Activated CD8-positive, alpha-beta T cell treated with anti-CD3 and anti-CD28 coated beads for 36 hours (primary cell): ENCODE measurements around the gene CACNA2D3. TPM values are rescaled to one million over a fixed set of nuclear protein-coding genes. Genes with fewer than 3 reads are reported as not detected.

Experiments used
- ATAC-seq: fragments of 200-7000 bp; cut with Tn5 transposase; one replicate; pipeline ENCODE4 v1.10.0; 2021; ENCODE audit warnings: mild to moderate bottlenecking, moderate library complexity
- CTCF ChIA-PET: fragments of 350-600 bp; sonication (Branson Sonifier 250); formaldehyde crosslinking; loops from one replicate; lab custom pipeline; 2021; ENCODE audit warnings: antibody characterized with exemption; lab: Charles Lee
- POLR2A ChIA-PET: fragments of 350-600 bp; sonication (Branson Sonifier 250); formaldehyde crosslinking; loops from one replicate; lab custom pipeline; 2021; ENCODE audit warnings: antibody characterized with exemption; lab: Charles Lee
- DNase-seq: peaks from one replicate; pipeline ENCODE4 v3.0.0-alpha.2; 2020
- H3K27ac Mint-ChIP-seq: one replicate; pipeline ENCODE4 v1.8.0; 2021; ENCODE audit warnings: mild to moderate bottlenecking, mixed read lengths
- H3K27me3 Mint-ChIP-seq: one replicate; pipeline ENCODE4 v1.8.0; 2021; ENCODE audit warnings: mixed read lengths
- H3K36me3 Mint-ChIP-seq: one replicate; pipeline ENCODE4 v1.8.0; 2021; ENCODE audit warnings: low read depth, mixed read lengths
- H3K4me1 Mint-ChIP-seq: one replicate; pipeline ENCODE4 v1.8.0; 2021; ENCODE audit warnings: low read depth, mixed read lengths
- H3K4me3 Mint-ChIP-seq: one replicate; pipeline ENCODE4 v1.8.0; 2021; ENCODE audit warnings: mild to moderate bottlenecking, moderate library complexity, mixed read lengths
- H3K9me3 Mint-ChIP-seq: one replicate; pipeline ENCODE4 v1.8.0; 2021; ENCODE audit warnings: mixed read lengths
- CTCF ChIP-seq: fragments of 200-600 bp; IDR thresholded peaks from one replicate; pipeline ENCODE4 v1.8.0; 2022; ENCODE audit warnings: antibody characterized with exemption, mild to moderate bottlenecking
- intact Hi-C: fragments of 100-400 bp; cut with micrococcal nuclease; formaldehyde crosslinking; loops from one replicate; pipeline ENCODE4 v1.10.0; 2022
- total RNA-seq, 2 experiments: library from RNA; stranded (reverse); gene quantifications; one replicate each; pipeline ENCODE4 v1.2.3, GENCODE V29; 2021

Gene CACNA2D3
- total RNA-seq, 2 experiments from 2014 or later, result not detected

- Mint-ChIP-seq H3K4me3 (no peak overlapping the region), H3K27me3 (no peaks in the 10 kb centered on the region), H3K36me3 (no peaks in the 10 kb centered on the region), H3K4me1 (no peaks in the 10 kb centered on the region), H3K9me3 (no peaks in the 10 kb centered on the region), H3K27ac (no peak overlapping the region)
- intact Hi-C loops, result no loop called here
- CTCF ChIA-PET, result no interaction called here
- DNase-seq (no peak), ATAC-seq (no peak)
- POLR2A ChIA-PET, result no interaction called here
- no peak for TF ChIP-seq CTCF
Measured at GRCh38 chr3:54547051-54547450, 424.7 kb downstream of the CACNA2D3 start.

- Mint-ChIP-seq H3K36me3 (no peaks in the 10 kb centered on the region), H3K27ac (no peak overlapping the region), H3K9me3 (no peaks in the 10 kb centered on the region), H3K4me3 (no peak overlapping the region), H3K27me3 (no peaks in the 10 kb centered on the region), H3K4me1 (no peaks in the 10 kb centered on the region)
- ChIA-PET CTCF (no interaction called here), POLR2A (no interaction called here)
- TF ChIP-seq CTCF, result no peak
- no peak for ATAC-seq
- no peak for DNase-seq
- intact Hi-C loops, result no loop called here
Measured at GRCh38 chr3:54547846-54548245, 425.5 kb downstream of the CACNA2D3 start.

GRCh38 chr3:54549607-54550220 lies 427.4 kb downstream of the CACNA2D3 start:
- POLR2A ChIA-PET, result no interaction called here
- no peak overlapping the region for H3K4me3 Mint-ChIP-seq
- DNase-seq (no peak), ATAC-seq (no peak)
- H3K36me3 Mint-ChIP-seq, result no peaks in the 10 kb centered on the region
- CTCF ChIA-PET, result interaction anchor here (0.6 kb wide), 1 partner anchor 76 kb away, joined by 4 read pairs; no protein-coding TSS in a partner anchor
- no peaks in the 10 kb centered on the region for H3K9me3 Mint-ChIP-seq
- intact Hi-C loops, result no loop called here
- H3K27me3 Mint-ChIP-seq, result no peaks in the 10 kb centered on the region
- no peaks in the 10 kb centered on the region for H3K4me1 Mint-ChIP-seq
- H3K27ac Mint-ChIP-seq, result no peak overlapping the region
- TF ChIP-seq CTCF, result no peak

- H3K27ac Mint-ChIP-seq, result no peak overlapping the region
- TF ChIP-seq CTCF, result no peak
Measured at GRCh38 chr3:54550221-54550977, 428.0 kb downstream of the CACNA2D3 start.

GRCh38 chr3:54556630-54557029 lies 434.3 kb downstream of the CACNA2D3 start:
- intact Hi-C loops, result no loop called here
- no peak for DNase-seq
- H3K4me3 Mint-ChIP-seq, result no peak overlapping the region
- H3K9me3 Mint-ChIP-seq, result peaks cover 1% of the 10 kb centered on the region
- H3K4me1 Mint-ChIP-seq, result no peaks in the 10 kb centered on the region
- ChIA-PET POLR2A (no interaction called here), CTCF (no interaction called here)
- no peak for ATAC-seq
- H3K36me3 Mint-ChIP-seq, result no peaks in the 10 kb centered on the region
- TF ChIP-seq CTCF, result no peak
- no peak overlapping the region for H3K27ac Mint-ChIP-seq
- no peaks in the 10 kb centered on the region for H3K27me3 Mint-ChIP-seq

More at GRCh38 chr3:54550221-54550977, 428.0 kb downstream of the CACNA2D3 start:
- Mint-ChIP-seq H3K27me3 (no peaks in the 10 kb centered on the region), H3K9me3 (no peaks in the 10 kb centered on the region), H3K4me1 (no peaks in the 10 kb centered on the region), H3K36me3 (no peaks in the 10 kb centered on the region), H3K4me3 (no peak overlapping the region)
- DNase-seq (no peak), ATAC-seq (no peak)
- POLR2A ChIA-PET, result no interaction called here
- intact Hi-C loops, result no loop called here
- CTCF ChIA-PET, result no interaction called here
